GM23338 (cell line): ENCODE measurements around the gene ZFX. TPM values are rescaled to one million over a fixed set of nuclear protein-coding genes. Genes with fewer than 3 reads are reported as not detected.

Source experiments
- ATAC-seq: fragments of 200-7000 bp; cut with Tn5 transposase; 3 replicates; pipeline ENCODE4 v1.9.1; 2020
- DNase-seq: peaks from one replicate; pipeline ENCODE4 v3.0.0-alpha.2; 2015; ENCODE audit warnings: low spot score
- H2AFZ ChIP-seq: fragments of 200-600 bp; sonication (generic); 2 replicates; pipeline ENCODE4 v1.8.0; 2016; ENCODE audit warnings: antibody characterized with exemption, mild to moderate bottlenecking, moderate library complexity
- H3F3A ChIP-seq: fragments of 200-600 bp; sonication (generic); replicated peaks from 2 replicates; pipeline ENCODE4 v1.8.0; 2017; ENCODE audit warnings: antibody characterized with exemption, mixed run types, low read depth
- H3K27ac ChIP-seq: fragments of 200-600 bp; sonication (generic); 2 replicates; pipeline ENCODE4 v1.6.1; 2016; ENCODE audit warnings: low read depth
- H3K27me3 ChIP-seq: fragments of 200-600 bp; sonication (generic); 2 replicates; pipeline ENCODE4 v1.8.0; 2016; ENCODE audit warnings: mild to moderate bottlenecking, mixed run types, moderate library complexity; ENCODE audit not compliant: insufficient read depth
- H3K36me3 ChIP-seq: fragments of 200-600 bp; sonication (generic); 2 replicates; pipeline ENCODE4 v1.8.0; 2016; ENCODE audit warnings: mild to moderate bottlenecking; ENCODE audit not compliant: insufficient read depth
- H3K4me1 ChIP-seq: fragments of 200-600 bp; sonication (generic); 2 replicates; pipeline ENCODE4 v1.8.0; 2016; ENCODE audit warnings: mild to moderate bottlenecking, moderate library complexity; ENCODE audit not compliant: insufficient read depth
- H3K4me2 ChIP-seq: fragments of 200-600 bp; sonication (generic); 2 replicates; pipeline ENCODE4 v1.7.1; 2017; ENCODE audit warnings: mixed run types
- H3K4me3 ChIP-seq: fragments of 200-600 bp; sonication (generic); 2 replicates; pipeline ENCODE4 v1.6.1; 2016; ENCODE audit warnings: mixed run types
- H3K79me2 ChIP-seq: fragments of 200-600 bp; sonication (generic); replicated peaks from 2 replicates; pipeline ENCODE4 v1.8.0; 2017; ENCODE audit warnings: mild to moderate bottlenecking; ENCODE audit not compliant: insufficient read depth
- H3K9me2 ChIP-seq: fragments of 200-600 bp; sonication (generic); 2 replicates; pipeline ENCODE4 v1.8.0; 2017; ENCODE audit not compliant: insufficient read depth
- H4K20me1 ChIP-seq: fragments of 200-600 bp; sonication (generic); replicated peaks from 2 replicates; pipeline ENCODE4 v1.8.0; 2017; ENCODE audit warnings: mild to moderate bottlenecking; ENCODE audit not compliant: insufficient read depth
- H3K27ac Mint-ChIP-seq: 2 replicates; pipeline ENCODE4 v1.8.0; 2020; ENCODE audit warnings: inconsistent platforms, mild to moderate bottlenecking, moderate library complexity, mixed read lengths
- H3K27me3 Mint-ChIP-seq: 3 replicates; pipeline ENCODE4 v1.8.0; 2022; ENCODE audit warnings: low read depth, mild to moderate bottlenecking, moderate library complexity, mixed read lengths, inconsistent platforms; ENCODE audit not compliant: insufficient read depth, poor library complexity
- H3K36me3 Mint-ChIP-seq: 3 replicates; pipeline ENCODE4 v1.8.0; 2021; ENCODE audit warnings: low read depth, mild to moderate bottlenecking, inconsistent platforms, moderate library complexity, mixed read lengths
- H3K4me1 Mint-ChIP-seq: 3 replicates; pipeline ENCODE4 v1.8.0; 2020; ENCODE audit warnings: mild to moderate bottlenecking, inconsistent platforms, mixed read lengths
- H3K4me3 Mint-ChIP-seq: 3 replicates; pipeline ENCODE4 v1.8.0; 2021; ENCODE audit warnings: moderate library complexity, mild to moderate bottlenecking, inconsistent platforms, mixed read lengths
- H3K9me3 Mint-ChIP-seq: 3 replicates; pipeline ENCODE4 v1.8.0; 2020; ENCODE audit warnings: moderate library complexity, mild to moderate bottlenecking, inconsistent platforms, mixed read lengths
- NANOG ChIP-seq: IDR thresholded peaks from 2 replicates; pipeline ENCODE4 v1.6.1; 2016; ENCODE audit warnings: antibody characterized with exemption, borderline replicate concordance
- REST ChIP-seq: IDR thresholded peaks from one replicate; pipeline ENCODE4 v1.6.1; 2018; ENCODE audit warnings: antibody characterized with exemption; ENCODE audit not compliant: unreplicated experiment
- STAT1 ChIP-seq: IDR thresholded peaks from one replicate; pipeline ENCODE4 v1.6.1; 2016; ENCODE audit warnings: antibody characterized with exemption; ENCODE audit not compliant: unreplicated experiment
- ZNF462 ChIP-seq: fragments of 250-450 bp; sonication (Bioruptor Pico); IDR thresholded peaks from 2 replicates; pipeline ENCODE4 v1.5.0; 2020; ENCODE audit warnings: mild to moderate bottlenecking, moderate library complexity
- polyA plus RNA-seq: library from polyadenylated mRNA; unstranded; fragments of >200 nt; fragmentation: Nextera tagmentation; extraction: Ambion mirVana; gene quantifications from 2 replicates; pipeline ENCODE4 v1.2.1, GENCODE V29; 2016
- total RNA-seq: library from RNA; depleted of rRNA; stranded (reverse); fragments of >200 nt; shearing (Covaris generic); gene quantifications from 2 replicates; pipeline ENCODE4 v1.2.3, GENCODE V29; 2014
- TF ChIP-seq, protein P1 (sequence below), 2 experiments: fragments of 200-600 bp in 1 of 2; sonication (generic) in 1 of 2; conservative IDR thresholded peaks; 2 replicates each; pipeline versions ENCODE4 v1.5.1 to v1.6.1; 2016 to 2017; ENCODE audit warnings: antibody characterized with exemption in 2 of 2, low read depth in 2 of 2, mild to moderate bottlenecking in 2 of 2, moderate library complexity in 1 of 2

Gene ZFX
- total and polyA plus RNA-seq, 2 experiments from 2014 or later = 11.0 to 15.4 TPM

GRCh38 chrX:24248042-24248441 lies 98.5 kb downstream of the ZFX start (continued):
- TF ChIP-seq ZNF462 (CRISPR knock-in tag) = no peak
- no peak for TF ChIP-seq NANOG
- TF ChIP-seq REST = no peak

GRCh38 chrX:24253030-24253429 lies 103.5 kb downstream of the ZFX start:
- ATAC-seq = no peak
- no peak for TF ChIP-seq STAT1
- TF ChIP-seq, protein P1, sequence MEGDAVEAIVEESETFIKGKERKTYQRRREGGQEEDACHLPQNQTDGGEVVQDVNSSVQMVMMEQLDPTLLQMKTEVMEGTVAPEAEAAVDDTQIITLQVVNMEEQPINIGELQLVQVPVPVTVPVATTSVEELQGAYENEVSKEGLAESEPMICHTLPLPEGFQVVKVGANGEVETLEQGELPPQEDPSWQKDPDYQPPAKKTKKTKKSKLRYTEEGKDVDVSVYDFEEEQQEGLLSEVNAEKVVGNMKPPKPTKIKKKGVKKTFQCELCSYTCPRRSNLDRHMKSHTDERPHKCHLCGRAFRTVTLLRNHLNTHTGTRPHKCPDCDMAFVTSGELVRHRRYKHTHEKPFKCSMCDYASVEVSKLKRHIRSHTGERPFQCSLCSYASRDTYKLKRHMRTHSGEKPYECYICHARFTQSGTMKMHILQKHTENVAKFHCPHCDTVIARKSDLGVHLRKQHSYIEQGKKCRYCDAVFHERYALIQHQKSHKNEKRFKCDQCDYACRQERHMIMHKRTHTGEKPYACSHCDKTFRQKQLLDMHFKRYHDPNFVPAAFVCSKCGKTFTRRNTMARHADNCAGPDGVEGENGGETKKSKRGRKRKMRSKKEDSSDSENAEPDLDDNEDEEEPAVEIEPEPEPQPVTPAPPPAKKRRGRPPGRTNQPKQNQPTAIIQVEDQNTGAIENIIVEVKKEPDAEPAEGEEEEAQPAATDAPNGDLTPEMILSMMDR (conservative IDR thresholded peaks at IDR 0.05; ENCODE audit: low read depth in 2 of 2) = no peak

More at GRCh38 chrX:24253030-24253429, 103.5 kb downstream of the ZFX start:
- Mint-ChIP-seq H3K27me3 (peaks cover 2% of the 10 kb centered on the region), H3K36me3 (no peaks in the 10 kb centered on the region), H3K27ac (no peak overlapping the region), H3K4me1 (no peaks in the 10 kb centered on the region), H3K4me3 (no peak overlapping the region), H3K9me3 (no peaks in the 10 kb centered on the region)
- no peak for DNase-seq
- Histone ChIP-seq H3K4me3 (no peak overlapping the region), H3K79me2 (no peaks in the 10 kb centered on the region), H3F3A (no peaks in the 10 kb centered on the region), H3K4me2 (no peak overlapping the region), H2AFZ (no peak overlapping the region), H3K9me2 (no peaks in the 10 kb centered on the region), H3K36me3 (no peaks in the 10 kb centered on the region), H4K20me1 (no peaks in the 10 kb centered on the region), H3K4me1 (no peaks in the 10 kb centered on the region), H3K27ac (no peak overlapping the region), H3K27me3 (no peaks in the 10 kb centered on the region)
